Liver (tissue), 3 donors: ENCODE measurements around the gene PSMD11.

ENCODE experiments used
- TAF1 ChIP-seq: conservative IDR thresholded peaks from 2 replicates; pipeline ENCODE4 v1.6.1; 2016; ENCODE audit warnings: antibody characterized with exemption, mild to moderate bottlenecking
- TF ChIP-seq, protein P1 (sequence below): fragments of 150-350 bp; IDR thresholded peaks from 2 replicates; pipeline ENCODE4 v1.5.1; 2017; ENCODE audit warnings: improper control_type of control experiment, low read depth, low read length; ENCODE audit not compliant: missing input control
- TF ChIP-seq, protein P2 (sequence below): IDR thresholded peaks from 2 replicates; pipeline ENCODE4 v1.6.1; 2016; ENCODE audit warnings: antibody characterized with exemption, mild to moderate bottlenecking
- donor health status: healthy.
- donor health status: healthy.

- TF ChIP-seq, protein P1, sequence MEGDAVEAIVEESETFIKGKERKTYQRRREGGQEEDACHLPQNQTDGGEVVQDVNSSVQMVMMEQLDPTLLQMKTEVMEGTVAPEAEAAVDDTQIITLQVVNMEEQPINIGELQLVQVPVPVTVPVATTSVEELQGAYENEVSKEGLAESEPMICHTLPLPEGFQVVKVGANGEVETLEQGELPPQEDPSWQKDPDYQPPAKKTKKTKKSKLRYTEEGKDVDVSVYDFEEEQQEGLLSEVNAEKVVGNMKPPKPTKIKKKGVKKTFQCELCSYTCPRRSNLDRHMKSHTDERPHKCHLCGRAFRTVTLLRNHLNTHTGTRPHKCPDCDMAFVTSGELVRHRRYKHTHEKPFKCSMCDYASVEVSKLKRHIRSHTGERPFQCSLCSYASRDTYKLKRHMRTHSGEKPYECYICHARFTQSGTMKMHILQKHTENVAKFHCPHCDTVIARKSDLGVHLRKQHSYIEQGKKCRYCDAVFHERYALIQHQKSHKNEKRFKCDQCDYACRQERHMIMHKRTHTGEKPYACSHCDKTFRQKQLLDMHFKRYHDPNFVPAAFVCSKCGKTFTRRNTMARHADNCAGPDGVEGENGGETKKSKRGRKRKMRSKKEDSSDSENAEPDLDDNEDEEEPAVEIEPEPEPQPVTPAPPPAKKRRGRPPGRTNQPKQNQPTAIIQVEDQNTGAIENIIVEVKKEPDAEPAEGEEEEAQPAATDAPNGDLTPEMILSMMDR: no peak
- TF ChIP-seq, protein P2, sequence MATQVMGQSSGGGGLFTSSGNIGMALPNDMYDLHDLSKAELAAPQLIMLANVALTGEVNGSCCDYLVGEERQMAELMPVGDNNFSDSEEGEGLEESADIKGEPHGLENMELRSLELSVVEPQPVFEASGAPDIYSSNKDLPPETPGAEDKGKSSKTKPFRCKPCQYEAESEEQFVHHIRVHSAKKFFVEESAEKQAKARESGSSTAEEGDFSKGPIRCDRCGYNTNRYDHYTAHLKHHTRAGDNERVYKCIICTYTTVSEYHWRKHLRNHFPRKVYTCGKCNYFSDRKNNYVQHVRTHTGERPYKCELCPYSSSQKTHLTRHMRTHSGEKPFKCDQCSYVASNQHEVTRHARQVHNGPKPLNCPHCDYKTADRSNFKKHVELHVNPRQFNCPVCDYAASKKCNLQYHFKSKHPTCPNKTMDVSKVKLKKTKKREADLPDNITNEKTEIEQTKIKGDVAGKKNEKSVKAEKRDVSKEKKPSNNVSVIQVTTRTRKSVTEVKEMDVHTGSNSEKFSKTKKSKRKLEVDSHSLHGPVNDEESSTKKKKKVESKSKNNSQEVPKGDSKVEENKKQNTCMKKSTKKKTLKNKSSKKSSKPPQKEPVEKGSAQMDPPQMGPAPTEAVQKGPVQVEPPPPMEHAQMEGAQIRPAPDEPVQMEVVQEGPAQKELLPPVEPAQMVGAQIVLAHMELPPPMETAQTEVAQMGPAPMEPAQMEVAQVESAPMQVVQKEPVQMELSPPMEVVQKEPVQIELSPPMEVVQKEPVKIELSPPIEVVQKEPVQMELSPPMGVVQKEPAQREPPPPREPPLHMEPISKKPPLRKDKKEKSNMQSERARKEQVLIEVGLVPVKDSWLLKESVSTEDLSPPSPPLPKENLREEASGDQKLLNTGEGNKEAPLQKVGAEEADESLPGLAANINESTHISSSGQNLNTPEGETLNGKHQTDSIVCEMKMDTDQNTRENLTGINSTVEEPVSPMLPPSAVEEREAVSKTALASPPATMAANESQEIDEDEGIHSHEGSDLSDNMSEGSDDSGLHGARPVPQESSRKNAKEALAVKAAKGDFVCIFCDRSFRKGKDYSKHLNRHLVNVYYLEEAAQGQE: no peak
- no peak for TF ChIP-seq TAF1
These were observed 66.2 kb downstream of the PSMD11 start for GRCh38 chr17:32510466-32510865.
